ENCODE data around the gene PNPLA3. TPM values are rescaled to one million over a fixed set of nuclear protein-coding genes. Genes with fewer than 3 reads are reported as not detected.

Gene PNPLA3
- total RNA-seq, 1 donor from 2014 or later: 6.9 TPM

- no peak overlapping the region for H3K27ac ChIP-seq
- ATAC-seq: no peak
- peaks cover 14% of the 10 kb centered on the region for H3K27me3 ChIP-seq (ENCODE audit: low read depth)
- intact Hi-C loops (cut with DNase I): no loop called here
- H3K4me1 ChIP-seq: no peaks in the 10 kb centered on the region
- no peaks in the 10 kb centered on the region for H3K9me3 ChIP-seq
- H3K36me3 ChIP-seq: no peaks in the 10 kb centered on the region
- no peak overlapping the region for H3K4me3 ChIP-seq
- no peak for TF ChIP-seq CTCF (IDR thresholded peaks at IDR 0.05)
- DNase-seq: no peak
These were observed 43.6 kb upstream of the PNPLA3 start for GRCh38 chr22:43879901-43880540.

GRCh38 chr22:43880541-43880991 lies 43.0 kb upstream of the PNPLA3 start:
- Histone ChIP-seq H3K27ac (no peak overlapping the region), H3K36me3 (no peaks in the 10 kb centered on the region), H3K27me3 (ENCODE audit: low read depth) (peaks cover 16% of the 10 kb centered on the region), H3K9me3 (no peaks in the 10 kb centered on the region), H3K4me3 (no peak overlapping the region), H3K4me1 (no peaks in the 10 kb centered on the region)
- ATAC-seq (no peak), DNase-seq (no peak)
- no peak for TF ChIP-seq CTCF (IDR thresholded peaks at IDR 0.05)
- intact Hi-C loops (cut with DNase I): no loop called here

- Histone ChIP-seq H3K4me1 (no peaks in the 10 kb centered on the region), H3K4me3 (no peak overlapping the region), H3K27me3 (ENCODE audit: low read depth) (peaks cover 22% of the 10 kb centered on the region), H3K36me3 (no peaks in the 10 kb centered on the region), H3K27ac (no peak overlapping the region), H3K9me3 (no peaks in the 10 kb centered on the region)
- DNase-seq: no peak
- no peak for ATAC-seq
- no peak for TF ChIP-seq CTCF (IDR thresholded peaks at IDR 0.05)
- intact Hi-C loops (cut with DNase I): no loop called here
These were observed 42.2 kb upstream of the PNPLA3 start for GRCh38 chr22:43881091-43882061.

GRCh38 chr22:43882122-43882767 lies 41.4 kb upstream of the PNPLA3 start:
- Histone ChIP-seq H3K9me3 (no peaks in the 10 kb centered on the region), H3K36me3 (no peaks in the 10 kb centered on the region), H3K4me3 (no peak overlapping the region), H3K27ac (no peak overlapping the region), H3K27me3 (ENCODE audit: low read depth) (peaks cover 22% of the 10 kb centered on the region), H3K4me1 (no peaks in the 10 kb centered on the region)
- no peak for DNase-seq
- no peak for TF ChIP-seq CTCF (IDR thresholded peaks at IDR 0.05)
- no peak for ATAC-seq
- intact Hi-C loops (cut with DNase I): no loop called here

GRCh38 chr22:43883012-43883661 lies 40.5 kb upstream of the PNPLA3 start:
- intact Hi-C loops (cut with DNase I): no loop called here
- TF ChIP-seq CTCF (IDR thresholded peaks at IDR 0.05): peak; percentile 45

More at GRCh38 chr22:43883012-43883661, 40.5 kb upstream of the PNPLA3 start:
- ATAC-seq: peak; percentile 35 to 44
- DNase-seq: no peak
- Histone ChIP-seq H3K9me3 (no peaks in the 10 kb centered on the region), H3K4me1 (no peaks in the 10 kb centered on the region), H3K27ac (no peak overlapping the region), H3K36me3 (no peaks in the 10 kb centered on the region), H3K4me3 (no peak overlapping the region), H3K27me3 (ENCODE audit: low read depth) (peaks cover 28% of the 10 kb centered on the region)

Measured in lower lobe of right lung (tissue), 2 donors.